Measurements from ENCODE around the gene PCDHGC3. TPM values are rescaled to one million over a fixed set of nuclear protein-coding genes. Genes with fewer than 3 reads are reported as not detected.

The PCDHGC3 gene
- total RNA-seq, 1 experiment from 2014 or later, result 61.3 TPM

GRCh38 chr5:141518618-141519015, 42.9 kb downstream of the PCDHGC3 start:
- Histone ChIP-seq H3K4me1 (ENCODE audit: low read length) (peaks cover 99% of the 10 kb centered on the region), H3K9me3 (ENCODE audit: low read length) (no peaks in the 10 kb centered on the region)

GRCh38 chr5:141519605-141520565, 44.1 kb downstream of the PCDHGC3 start:
- H3K36me3 ChIP-seq (ENCODE audit: insufficient read depth, low read length), result peaks cover 59% of the 10 kb centered on the region

More at GRCh38 chr5:141518618-141519015, 42.9 kb downstream of the PCDHGC3 start:
- Histone ChIP-seq H3K9ac (ENCODE audit: low read length) (no peak overlapping the region), H3K36me3 (ENCODE audit: insufficient read depth, low read length) (peaks cover 50% of the 10 kb centered on the region), H3K27ac (ENCODE audit: low read length) (peak overlapping the region; percentile 100), H2AFZ (ENCODE audit: low read length) (no peak overlapping the region), H4K20me1 (ENCODE audit: insufficient read depth, low read depth, low read length) (no peaks in the 10 kb centered on the region), H3K4me3 (ENCODE audit: low read length) (no peak overlapping the region), H3K27me3 (ENCODE audit: low read length) (no peaks in the 10 kb centered on the region), H3K4me2 (ENCODE audit: low read depth, low read length, poor library complexity, severe bottlenecking) (no peak overlapping the region), H3K79me2 (ENCODE audit: low read length) (peaks cover 7% of the 10 kb centered on the region; the same call in 1 of the 2 replicates), H3K9me2 (replicated peaks; ENCODE audit: insufficient read depth, low read length) (no peaks in the 10 kb centered on the region)
- DNase-seq, result no peak

GRCh38 chr5:141521244-141521781, 45.5 kb downstream of the PCDHGC3 start:
- H3K27ac ChIP-seq (ENCODE audit: low read length), result peak overlapping the region; percentile 100
- H3K79me2 ChIP-seq (ENCODE audit: low read length), result peaks cover 17% of the 10 kb centered on the region
- no peaks in the 10 kb centered on the region for H3K9me2 ChIP-seq (replicated peaks; ENCODE audit: insufficient read depth, low read length)
- no peak overlapping the region for H3K9ac ChIP-seq (ENCODE audit: low read length)
- H4K20me1 ChIP-seq (ENCODE audit: insufficient read depth, low read depth, low read length), result no peaks in the 10 kb centered on the region
- H3K27me3 ChIP-seq (ENCODE audit: low read length), result no peaks in the 10 kb centered on the region
- no peak overlapping the region for H3K4me2 ChIP-seq (ENCODE audit: low read depth, low read length, poor library complexity, severe bottlenecking)
- peaks cover 59% of the 10 kb centered on the region for H3K36me3 ChIP-seq (ENCODE audit: insufficient read depth, low read length)
- H3K4me1 ChIP-seq (ENCODE audit: low read length), result peaks cover 99% of the 10 kb centered on the region
- no peaks in the 10 kb centered on the region for H3K9me3 ChIP-seq (ENCODE audit: low read length)
- H3K4me3 ChIP-seq (ENCODE audit: low read length), result no peak overlapping the region
- no peak for DNase-seq
- no peak overlapping the region for H2AFZ ChIP-seq (ENCODE audit: low read length)

More at GRCh38 chr5:141519605-141520565, 44.1 kb downstream of the PCDHGC3 start:
- no peak overlapping the region for H3K4me2 ChIP-seq (ENCODE audit: low read depth, low read length, poor library complexity, severe bottlenecking)
- no peak overlapping the region for H3K9ac ChIP-seq (ENCODE audit: low read length)
- no peak overlapping the region for H2AFZ ChIP-seq (ENCODE audit: low read length)
- H4K20me1 ChIP-seq (ENCODE audit: insufficient read depth, low read depth, low read length), result no peaks in the 10 kb centered on the region
- no peaks in the 10 kb centered on the region for H3K9me2 ChIP-seq (replicated peaks; ENCODE audit: insufficient read depth, low read length)
- peaks cover 99% of the 10 kb centered on the region for H3K4me1 ChIP-seq (ENCODE audit: low read length)
- H3K4me3 ChIP-seq (ENCODE audit: low read length), result no peak overlapping the region
- no peaks in the 10 kb centered on the region for H3K27me3 ChIP-seq (ENCODE audit: low read length)
- H3K9me3 ChIP-seq (ENCODE audit: low read length), result no peaks in the 10 kb centered on the region
- H3K27ac ChIP-seq (ENCODE audit: low read length), result peak overlapping the region; percentile 100
- DNase-seq, result peak; percentile 48
- H3K79me2 ChIP-seq (ENCODE audit: low read length), result peaks cover 17% of the 10 kb centered on the region

- no peaks in the 10 kb centered on the region for H3K9me3 ChIP-seq (ENCODE audit: low read length)
- H3K4me3 ChIP-seq (ENCODE audit: low read length), result no peak overlapping the region
- peaks cover 99% of the 10 kb centered on the region for H3K4me1 ChIP-seq (ENCODE audit: low read length)
- H3K4me2 ChIP-seq (ENCODE audit: low read depth, low read length, poor library complexity, severe bottlenecking), result peak overlapping the region; percentile 1
- H3K27me3 ChIP-seq (ENCODE audit: low read length), result no peaks in the 10 kb centered on the region
- peak overlapping the region; percentile 100 for H3K27ac ChIP-seq (ENCODE audit: low read length)
- H3K36me3 ChIP-seq (ENCODE audit: insufficient read depth, low read length), result peaks cover 59% of the 10 kb centered on the region
- no peaks in the 10 kb centered on the region for H3K9me2 ChIP-seq (replicated peaks; ENCODE audit: insufficient read depth, low read length)
- peaks cover 17% of the 10 kb centered on the region for H3K79me2 ChIP-seq (ENCODE audit: low read length)
- H2AFZ ChIP-seq (ENCODE audit: low read length), result no peak overlapping the region
- H4K20me1 ChIP-seq (ENCODE audit: insufficient read depth, low read depth, low read length), result no peaks in the 10 kb centered on the region
- no peak overlapping the region for H3K9ac ChIP-seq (ENCODE audit: low read length)
- DNase-seq, result no peak
Measured at GRCh38 chr5:141522301-141522700, 46.5 kb downstream of the PCDHGC3 start.

GRCh38 chr5:141523991-141524390, 48.2 kb downstream of the PCDHGC3 start:
- no peaks in the 10 kb centered on the region for H3K9me2 ChIP-seq (replicated peaks; ENCODE audit: insufficient read depth, low read length)
- H2AFZ ChIP-seq (ENCODE audit: low read length), result no peak overlapping the region
- no peak for DNase-seq
- no peaks in the 10 kb centered on the region for H4K20me1 ChIP-seq (ENCODE audit: insufficient read depth, low read depth, low read length)
- peak overlapping the region; percentile 100 for H3K27ac ChIP-seq (ENCODE audit: low read length)
- H3K36me3 ChIP-seq (ENCODE audit: insufficient read depth, low read length), result peaks cover 73% of the 10 kb centered on the region
- no peak overlapping the region for H3K4me3 ChIP-seq (ENCODE audit: low read length)
- H3K4me2 ChIP-seq (ENCODE audit: low read depth, low read length, poor library complexity, severe bottlenecking), result peak overlapping the region; percentile 74
- peak overlapping the region; percentile 31 for H3K9ac ChIP-seq (ENCODE audit: low read length)
- H3K27me3 ChIP-seq (ENCODE audit: low read length), result no peaks in the 10 kb centered on the region
- H3K4me1 ChIP-seq (ENCODE audit: low read length), result peaks cover 99% of the 10 kb centered on the region
- H3K9me3 ChIP-seq (ENCODE audit: low read length), result no peaks in the 10 kb centered on the region
- peaks cover 26% of the 10 kb centered on the region for H3K79me2 ChIP-seq (ENCODE audit: low read length)

GRCh38 chr5:141524604-141525597, 49.1 kb downstream of the PCDHGC3 start:
- Histone ChIP-seq H3K4me1 (ENCODE audit: low read length) (peaks cover 99% of the 10 kb centered on the region), H3K9me2 (replicated peaks; ENCODE audit: insufficient read depth, low read length) (no peaks in the 10 kb centered on the region), H3K9ac (ENCODE audit: low read length) (peak overlapping the region; percentile 85), H3K4me3 (ENCODE audit: low read length) (peak overlapping the region; percentile 35), H3K27me3 (ENCODE audit: low read length) (no peaks in the 10 kb centered on the region), H3K4me2 (ENCODE audit: low read depth, low read length, poor library complexity, severe bottlenecking) (peak overlapping the region; percentile 74), H3K36me3 (ENCODE audit: insufficient read depth, low read length) (peaks cover 65% of the 10 kb centered on the region), H2AFZ (ENCODE audit: low read length) (no peak overlapping the region), H3K79me2 (ENCODE audit: low read length) (peaks cover 32% of the 10 kb centered on the region), H4K20me1 (ENCODE audit: insufficient read depth, low read depth, low read length) (no peaks in the 10 kb centered on the region), H3K9me3 (ENCODE audit: low read length) (no peaks in the 10 kb centered on the region), H3K27ac (ENCODE audit: low read length) (peak overlapping the region; percentile 100)
- DNase-seq, result peak; percentile 91

GRCh38 chr5:141525653-141526052, 49.9 kb downstream of the PCDHGC3 start:
- no peaks in the 10 kb centered on the region for H4K20me1 ChIP-seq (ENCODE audit: insufficient read depth, low read depth, low read length)
- no peak overlapping the region for H2AFZ ChIP-seq (ENCODE audit: low read length)
- H3K9ac ChIP-seq (ENCODE audit: low read length), result peak overlapping the region; percentile 85
- H3K4me1 ChIP-seq (ENCODE audit: low read length), result peaks cover 99% of the 10 kb centered on the region
- H3K27me3 ChIP-seq (ENCODE audit: low read length), result no peaks in the 10 kb centered on the region
- H3K4me2 ChIP-seq (ENCODE audit: low read depth, low read length, poor library complexity, severe bottlenecking), result peak overlapping the region; percentile 74
- H3K36me3 ChIP-seq (ENCODE audit: insufficient read depth, low read length), result peaks cover 61% of the 10 kb centered on the region
- H3K4me3 ChIP-seq (ENCODE audit: low read length), result peak overlapping the region; percentile 35
- no peaks in the 10 kb centered on the region for H3K9me3 ChIP-seq (ENCODE audit: low read length)
- H3K9me2 ChIP-seq (replicated peaks; ENCODE audit: insufficient read depth, low read length), result no peaks in the 10 kb centered on the region
- H3K27ac ChIP-seq (ENCODE audit: low read length), result peak overlapping the region; percentile 100
- peaks cover 32% of the 10 kb centered on the region for H3K79me2 ChIP-seq (ENCODE audit: low read length)
- no peak for DNase-seq
